Neural progenitor cell (in vitro differentiated cells): ENCODE results near the gene NUDT13.

Source experiments
- CTCF ChIP-seq: fragments of 200-600 bp; sonication (generic); IDR thresholded peaks from 2 replicates; pipeline ENCODE4 v1.5.1; 2017; ENCODE audit warnings: antibody characterized with exemption, mild to moderate bottlenecking
- EZH2 ChIP-seq: fragments of 200-600 bp; sonication (generic); IDR thresholded peaks from 2 replicates; pipeline ENCODE4 v1.6.1; 2017; ENCODE audit warnings: antibody characterized with exemption, mild to moderate bottlenecking, moderate library complexity
- EZH2phosphoT487 ChIP-seq: fragments of 200-600 bp; sonication (generic); IDR thresholded peaks from 2 replicates; pipeline ENCODE4 v1.6.1; 2017; ENCODE audit warnings: antibody characterized with exemption

GRCh38 chr10:73113551-73113950, 3.3 kb downstream of the NUDT13 start:
- TF ChIP-seq CTCF (no peak), EZH2 (no peak), EZH2phosphoT487 (no peak)
